Measurements from ENCODE around the gene TGFBR2.
A peak's percentile ranks its signal among the peaks of the same experiment; 100 is the strongest.

The TGFBR2 gene

GRCh38 chr3:30655187-30655812, 48.9 kb downstream of the TGFBR2 start:
- in situ Hi-C loops (cut with HindIII; ENCODE audit: low pct_ligation_motif_present, low sequenced_read_pairs): no loop called here
- TF ChIP-seq CTCF (IDR thresholded peaks at IDR 0.05; ENCODE audit: low read depth, low read length, missing control alignments): no peak
- Histone ChIP-seq H3K36me3 (replicated peaks) (peaks cover 44% of the 10 kb centered on the region), H3K27ac (peak overlapping the region; percentile 19), H3K4me3 (ENCODE audit: low read depth, low read length) (no peak overlapping the region), H3K27me3 (replicated peaks) (no peaks in the 10 kb centered on the region)
- peak; percentile 53 for DNase-seq

DNA sequence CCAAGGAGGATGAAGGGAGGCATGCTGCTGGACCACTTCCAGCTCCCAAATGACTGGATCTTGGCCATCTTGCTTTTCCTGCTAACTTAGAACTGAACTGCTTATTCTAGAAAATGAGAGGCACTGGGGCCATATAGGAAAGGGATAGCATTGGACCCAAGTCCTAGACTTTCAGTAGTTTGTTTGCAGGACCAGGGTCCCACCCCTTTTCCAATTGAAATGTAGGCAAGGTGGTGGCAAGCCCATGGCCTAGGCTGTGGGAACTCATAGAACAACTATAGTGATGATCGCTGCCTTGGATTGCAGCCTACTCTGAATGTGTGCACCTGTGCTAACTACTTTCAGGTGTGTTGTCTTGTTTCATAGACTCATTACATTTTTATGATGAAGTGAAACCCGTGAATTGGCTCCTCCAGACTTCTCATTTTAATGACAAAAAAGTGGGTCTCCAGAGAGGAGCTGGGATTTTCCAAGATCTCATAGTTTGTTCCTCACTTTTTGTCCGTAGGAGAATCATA, 50.3 kb downstream of the TGFBR2 start:
- no peak for DNase-seq
- Histone ChIP-seq H3K27ac (no peak overlapping the region), H3K36me3 (replicated peaks) (peaks cover 37% of the 10 kb centered on the region), H3K27me3 (replicated peaks) (no peaks in the 10 kb centered on the region), H3K4me3 (ENCODE audit: low read depth, low read length) (no peak overlapping the region)
- TF ChIP-seq CTCF (IDR thresholded peaks at IDR 0.05; ENCODE audit: low read depth, low read length, missing control alignments): no peak
- in situ Hi-C loops (cut with HindIII; ENCODE audit: low pct_ligation_motif_present, low sequenced_read_pairs): no loop called here

GRCh38 chr3:30657914-30658313, 51.5 kb downstream of the TGFBR2 start:
- H3K36me3 ChIP-seq (replicated peaks): peaks cover 44% of the 10 kb centered on the region
- no peaks in the 10 kb centered on the region for H3K27me3 ChIP-seq (replicated peaks)

GRCh38 chr3:30658328-30659052, 52.1 kb downstream of the TGFBR2 start:
- H3K4me3 ChIP-seq (ENCODE audit: low read depth, low read length): peak overlapping the region; percentile 3
- H3K27ac ChIP-seq: peak overlapping the region; percentile 95
- TF ChIP-seq CTCF (IDR thresholded peaks at IDR 0.05; ENCODE audit: low read depth, low read length, missing control alignments): no peak
- peak; percentile 66 for DNase-seq
- no peaks in the 10 kb centered on the region for H3K27me3 ChIP-seq (replicated peaks)
- in situ Hi-C loops (cut with HindIII; ENCODE audit: low pct_ligation_motif_present, low sequenced_read_pairs): no loop called here
- H3K36me3 ChIP-seq (replicated peaks): peaks cover 43% of the 10 kb centered on the region

More at GRCh38 chr3:30657914-30658313, 51.5 kb downstream of the TGFBR2 start:
- in situ Hi-C loops (cut with HindIII; ENCODE audit: low pct_ligation_motif_present, low sequenced_read_pairs): no loop called here
- no peak overlapping the region for H3K4me3 ChIP-seq (ENCODE audit: low read depth, low read length)
- DNase-seq: no peak
- H3K27ac ChIP-seq: peak overlapping the region; percentile 95
- no peak for TF ChIP-seq CTCF (IDR thresholded peaks at IDR 0.05; ENCODE audit: low read depth, low read length, missing control alignments)

GRCh38 chr3:30659270-30660130, 53.1 kb downstream of the TGFBR2 start:
- in situ Hi-C loops (cut with HindIII; ENCODE audit: low pct_ligation_motif_present, low sequenced_read_pairs): no loop called here
- Histone ChIP-seq H3K4me3 (ENCODE audit: low read depth, low read length) (no peak overlapping the region), H3K27ac (peak overlapping the region; percentile 95), H3K36me3 (replicated peaks) (peaks cover 39% of the 10 kb centered on the region), H3K27me3 (replicated peaks) (no peaks in the 10 kb centered on the region)
- TF ChIP-seq CTCF (IDR thresholded peaks at IDR 0.05; ENCODE audit: low read depth, low read length, missing control alignments): no peak
- peak; percentile 92 for DNase-seq
